ENCODE data around the gene CDH24.
A peak's percentile ranks its signal among the peaks of the same experiment; 100 is the strongest.
"Not testable (repeated sequence)": the region's sequence is repeated elsewhere in the genome, so short reads cannot be mapped to it uniquely, and the experiment has no call there.

Gene CDH24

GRCh38 chr14:23017091-23017490 is 40.2 kb downstream of the CDH24 start:
- DNase-seq (ENCODE audit: low read depth) = no peak

- DNase-seq (ENCODE audit: low read depth) = no peak
Observed at GRCh38 chr14:23015618-23016017, 41.7 kb downstream of the CDH24 start.

GRCh38 chr14:23013749-23014054 is 43.6 kb downstream of the CDH24 start:
- DNase-seq (ENCODE audit: low read depth) = not testable (repeated sequence)

GRCh38 chr14:23013054-23013748 is 44.1 kb downstream of the CDH24 start:
- no peak for DNase-seq (ENCODE audit: low read depth)

- DNase-seq (ENCODE audit: low read depth) = peak; percentile 60
Observed at GRCh38 chr14:23009939-23010726, 47.2 kb downstream of the CDH24 start, which contains the start of gene C14orf93. C14orf93 (minus strand) TSS chr14:23010143; CDS start chr14:22999023, 11,120 bp downstream.

GRCh38 chr14:23009483-23009938 is 47.8 kb downstream of the CDH24 start:
- DNase-seq (ENCODE audit: low read depth) = no peak

- DNase-seq (ENCODE audit: low read depth) = no peak
Observed at GRCh38 chr14:23008831-23009230, 48.5 kb downstream of the CDH24 start.

- peak; percentile 97 for DNase-seq (ENCODE audit: low read depth)
Observed at GRCh38 chr14:23006544-23007419, 50.5 kb downstream of the CDH24 start.

- no peak for DNase-seq (ENCODE audit: low read depth)
Observed at GRCh38 chr14:23006188-23006534, 51.2 kb downstream of the CDH24 start.

- no peak for DNase-seq (ENCODE audit: low read depth)
Observed at GRCh38 chr14:23005451-23006187, 51.7 kb downstream of the CDH24 start.

- DNase-seq (ENCODE audit: low read depth) = not testable (repeated sequence)
Observed at GRCh38 chr14:23004274-23004673, 53.0 kb downstream of the CDH24 start.

- DNase-seq (ENCODE audit: low read depth) = no peak
Observed at GRCh38 chr14:23002592-23002991, 54.7 kb downstream of the CDH24 start.

GRCh38 chr14:23000860-23001259 is 56.5 kb downstream of the CDH24 start:
- no peak for DNase-seq (ENCODE audit: low read depth)

GRCh38 chr14:22998329-22999012 is 58.8 kb downstream of the CDH24 start:
- no peak for DNase-seq (ENCODE audit: low read depth)

- no peak for DNase-seq (ENCODE audit: low read depth)
Observed at GRCh38 chr14:22997676-22998323, 59.5 kb downstream of the CDH24 start.

Measured in fibroblast of gingiva (primary cell).